ENCODE results near the gene FBLN2. TPM values are rescaled to one million over a fixed set of nuclear protein-coding genes. Genes with fewer than 3 reads are reported as not detected.

The FBLN2 gene
- polyA plus RNA-seq, 1 of the 3 experiments (the other 2 are of a cell fraction): 5.2 TPM

- TF ChIP-seq, protein P1, sequence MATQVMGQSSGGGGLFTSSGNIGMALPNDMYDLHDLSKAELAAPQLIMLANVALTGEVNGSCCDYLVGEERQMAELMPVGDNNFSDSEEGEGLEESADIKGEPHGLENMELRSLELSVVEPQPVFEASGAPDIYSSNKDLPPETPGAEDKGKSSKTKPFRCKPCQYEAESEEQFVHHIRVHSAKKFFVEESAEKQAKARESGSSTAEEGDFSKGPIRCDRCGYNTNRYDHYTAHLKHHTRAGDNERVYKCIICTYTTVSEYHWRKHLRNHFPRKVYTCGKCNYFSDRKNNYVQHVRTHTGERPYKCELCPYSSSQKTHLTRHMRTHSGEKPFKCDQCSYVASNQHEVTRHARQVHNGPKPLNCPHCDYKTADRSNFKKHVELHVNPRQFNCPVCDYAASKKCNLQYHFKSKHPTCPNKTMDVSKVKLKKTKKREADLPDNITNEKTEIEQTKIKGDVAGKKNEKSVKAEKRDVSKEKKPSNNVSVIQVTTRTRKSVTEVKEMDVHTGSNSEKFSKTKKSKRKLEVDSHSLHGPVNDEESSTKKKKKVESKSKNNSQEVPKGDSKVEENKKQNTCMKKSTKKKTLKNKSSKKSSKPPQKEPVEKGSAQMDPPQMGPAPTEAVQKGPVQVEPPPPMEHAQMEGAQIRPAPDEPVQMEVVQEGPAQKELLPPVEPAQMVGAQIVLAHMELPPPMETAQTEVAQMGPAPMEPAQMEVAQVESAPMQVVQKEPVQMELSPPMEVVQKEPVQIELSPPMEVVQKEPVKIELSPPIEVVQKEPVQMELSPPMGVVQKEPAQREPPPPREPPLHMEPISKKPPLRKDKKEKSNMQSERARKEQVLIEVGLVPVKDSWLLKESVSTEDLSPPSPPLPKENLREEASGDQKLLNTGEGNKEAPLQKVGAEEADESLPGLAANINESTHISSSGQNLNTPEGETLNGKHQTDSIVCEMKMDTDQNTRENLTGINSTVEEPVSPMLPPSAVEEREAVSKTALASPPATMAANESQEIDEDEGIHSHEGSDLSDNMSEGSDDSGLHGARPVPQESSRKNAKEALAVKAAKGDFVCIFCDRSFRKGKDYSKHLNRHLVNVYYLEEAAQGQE (IDR thresholded peaks at IDR 0.05; ENCODE audit: low read depth, low read length): no peak
- TF ChIP-seq ZBTB33 (IDR thresholded peaks at IDR 0.05; ENCODE audit: borderline replicate concordance, low read depth) (no peak), POLR2AphosphoS5 (IDR thresholded peaks at IDR 0.05; ENCODE audit: low read depth, low read length) (no peak), MXI1 (IDR thresholded peaks at IDR 0.05; ENCODE audit: low read depth, low read length) (no peak), EZH2phosphoT487 (IDR thresholded peaks at IDR 0.05; ENCODE audit: borderline replicate concordance, low read depth) (no peak)
Observed at GRCh38 chr3:13519006-13519791, 29.7 kb upstream of the FBLN2 start (continued).

DNA sequence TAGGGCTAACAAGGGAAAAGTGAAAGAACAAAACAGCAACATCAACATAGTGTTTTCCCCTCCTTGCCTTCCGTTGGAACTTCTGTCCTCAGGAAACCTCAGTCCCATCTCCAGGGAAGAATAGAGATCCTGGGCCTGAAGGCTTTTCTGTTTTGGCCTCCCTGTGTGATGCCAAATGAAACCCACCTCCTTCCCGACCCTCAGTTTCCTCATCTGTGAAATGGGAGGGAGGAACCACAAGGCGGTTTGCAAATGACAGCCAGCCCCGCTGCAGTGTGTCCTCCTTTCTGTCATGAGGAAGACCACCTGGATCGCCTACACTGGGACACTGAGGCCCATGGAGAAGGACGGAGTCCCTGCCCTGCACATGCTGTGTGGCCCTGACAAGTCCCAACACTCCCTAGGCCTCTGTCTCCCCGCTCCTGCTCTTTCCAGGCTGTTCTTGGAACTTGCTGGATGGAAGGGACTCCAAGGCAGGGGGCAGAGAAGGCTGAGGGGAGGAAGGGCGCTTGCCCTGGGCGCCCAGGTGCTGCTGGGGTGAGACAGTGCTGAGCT is 28.5 kb upstream of the FBLN2 start:
- H3K27me3 ChIP-seq (ENCODE audit: insufficient read depth): no peaks in the 10 kb centered on the region
- no peak for DNase-seq
- H3F3A ChIP-seq (replicated peaks; ENCODE audit: insufficient read depth): no peaks in the 10 kb centered on the region
- no peak overlapping the region for H3K27ac ChIP-seq (ENCODE audit: low read depth in 2 of 2, low read length in 1 of 2)
- POLR2A ChIA-PET: no interaction called here
- peaks cover 0 to 27% of the 10 kb centered on the region in 2 experiments; a peak in 3 of 4 replicates for H3K4me1 ChIP-seq (ENCODE audit: control insufficient read depth in 1 of 2, insufficient read depth in 2 of 2, low read depth in 1 of 2, low read length in 1 of 2)
- WGBS (ENCODE audit: low lambda C conversion rate): 66% methylated on average over 9 of the region's 9 CpGs
- H3K4me3 ChIP-seq (ENCODE audit: low read depth in 2 of 2, low read length in 1 of 2): no peak overlapping the region
- H3K9ac ChIP-seq: no peak overlapping the region
- H3K9me3 ChIP-seq: no peaks in the 10 kb centered on the region
- H3K4me2 ChIP-seq: no peak overlapping the region
- H3K36me3 ChIP-seq (replicated peaks in 1 of 2; ENCODE audit: control insufficient read depth in 1 of 2, insufficient read depth in 2 of 2, low read length in 1 of 2): no peaks in the 10 kb centered on the region
- CTCF ChIA-PET: interaction anchor here (0.6 to 29.6 kb wide), 4 partner anchors 10 to 130 kb away, joined by 3 to 872 read pairs (median 4); no protein-coding TSS in a partner anchor
- H2AFZ ChIP-seq (ENCODE audit: low read depth): no peak overlapping the region
- TF ChIP-seq GATA2 (CRISPR knock-in tag; IDR thresholded peaks at IDR 0.05): no peak
- no peak for TF ChIP-seq SIN3A (IDR thresholded peaks at IDR 0.05; ENCODE audit: borderline replicate concordance, low read depth, low read length)
- TF ChIP-seq EZH2phosphoT487 (IDR thresholded peaks at IDR 0.05; ENCODE audit: borderline replicate concordance, low read depth): no peak
- TF ChIP-seq MXI1 (IDR thresholded peaks at IDR 0.05; ENCODE audit: low read depth, low read length): no peak
- no peak for TF ChIP-seq GABPA (IDR thresholded peaks at IDR 0.05; ENCODE audit: low read depth)
- no peak for TF ChIP-seq POLR2AphosphoS5 (IDR thresholded peaks at IDR 0.05; ENCODE audit: low read depth, low read length)
- no peak for TF ChIP-seq TEAD4 (IDR thresholded peaks at IDR 0.05; ENCODE audit: borderline replicate concordance, insufficient read depth)
- TF ChIP-seq USF2 (IDR thresholded peaks at IDR 0.05; ENCODE audit: borderline replicate concordance, low read depth, low read length): no peak
- no peaks in the 10 kb centered on the region for H3K9me2 ChIP-seq
- no peaks in the 10 kb centered on the region for H4K20me1 ChIP-seq (ENCODE audit: insufficient read depth)
- H3K79me2 ChIP-seq (ENCODE audit: insufficient read depth): no peaks in the 10 kb centered on the region

All from SK-N-SH (cell line).